ENCODE measurements around the gene FAM20C. TPM values are rescaled to one million over a fixed set of nuclear protein-coding genes. Genes with fewer than 3 reads are reported as not detected.

Gene FAM20C
- total RNA-seq, 1 donor from 2014 or later, result 0.11 TPM

GRCh38 chr7:210401-210925 lies 18.1 kb downstream of the FAM20C start:
- Mint-ChIP-seq H3K4me1 (no peaks in the 10 kb centered on the region), H3K4me3 (no peak overlapping the region), H3K27ac (no peak overlapping the region), H3K36me3 (ENCODE audit: low read depth) (no peaks in the 10 kb centered on the region), H3K9me3 (no peaks in the 10 kb centered on the region), H3K27me3 (no peaks in the 10 kb centered on the region)
- ChIA-PET CTCF (no interaction called here), POLR2A (no interaction called here)
- no peak for DNase-seq
- no peak for TF ChIP-seq CTCF (IDR thresholded peaks at IDR 0.05)
- intact Hi-C loops (cut with micrococcal nuclease), result no loop called here
- no peak for ATAC-seq (ENCODE audit: low read depth)

- intact Hi-C loops (cut with micrococcal nuclease), result no loop called here
- ChIA-PET CTCF (no interaction called here), POLR2A (no interaction called here)
- Mint-ChIP-seq H3K4me3 (no peak overlapping the region), H3K4me1 (no peaks in the 10 kb centered on the region), H3K27me3 (no peaks in the 10 kb centered on the region), H3K9me3 (no peaks in the 10 kb centered on the region), H3K27ac (no peak overlapping the region), H3K36me3 (ENCODE audit: low read depth) (no peaks in the 10 kb centered on the region)
- TF ChIP-seq CTCF (IDR thresholded peaks at IDR 0.05), result no peak
- ATAC-seq (ENCODE audit: low read depth), result no peak
- DNase-seq, result no peak
Measured at GRCh38 chr7:211033-211714, 18.8 kb downstream of the FAM20C start.

GRCh38 chr7:211715-212058 lies 19.3 kb downstream of the FAM20C start:
- Mint-ChIP-seq H3K4me3 (no peak overlapping the region), H3K4me1 (no peaks in the 10 kb centered on the region), H3K9me3 (no peaks in the 10 kb centered on the region), H3K27me3 (no peaks in the 10 kb centered on the region), H3K27ac (no peak overlapping the region), H3K36me3 (ENCODE audit: low read depth) (no peaks in the 10 kb centered on the region)
- no peak for TF ChIP-seq CTCF (IDR thresholded peaks at IDR 0.05)
- ATAC-seq (ENCODE audit: low read depth) (no peak), DNase-seq (no peak)
- ChIA-PET CTCF (no interaction called here), POLR2A (no interaction called here)
- intact Hi-C loops (cut with micrococcal nuclease), result no loop called here

- no peak overlapping the region for H3K4me3 Mint-ChIP-seq
- no peaks in the 10 kb centered on the region for H3K36me3 Mint-ChIP-seq (ENCODE audit: low read depth)
- DNase-seq (no peak), ATAC-seq (ENCODE audit: low read depth) (no peak)
- intact Hi-C loops (cut with micrococcal nuclease), result no loop called here
- CTCF ChIA-PET, result no interaction called here
- no peak for TF ChIP-seq CTCF (IDR thresholded peaks at IDR 0.05)
- no peaks in the 10 kb centered on the region for H3K9me3 Mint-ChIP-seq
- H3K27ac Mint-ChIP-seq, result no peak overlapping the region
- H3K27me3 Mint-ChIP-seq, result no peaks in the 10 kb centered on the region
- H3K4me1 Mint-ChIP-seq, result no peaks in the 10 kb centered on the region
- POLR2A ChIA-PET, result no interaction called here
Measured at GRCh38 chr7:212754-213153, 20.4 kb downstream of the FAM20C start.

GRCh38 chr7:213324-213993 lies 21.1 kb downstream of the FAM20C start:
- ChIA-PET CTCF (no interaction called here), POLR2A (no interaction called here)
- no peak for TF ChIP-seq CTCF (IDR thresholded peaks at IDR 0.05)
- intact Hi-C loops (cut with micrococcal nuclease), result no loop called here
- DNase-seq (no peak), ATAC-seq (ENCODE audit: low read depth) (no peak)
- H3K27me3 Mint-ChIP-seq, result no peaks in the 10 kb centered on the region
- no peak overlapping the region for H3K4me3 Mint-ChIP-seq
- no peak overlapping the region for H3K27ac Mint-ChIP-seq
- no peaks in the 10 kb centered on the region for H3K36me3 Mint-ChIP-seq (ENCODE audit: low read depth)
- H3K4me1 Mint-ChIP-seq, result no peaks in the 10 kb centered on the region
- no peaks in the 10 kb centered on the region for H3K9me3 Mint-ChIP-seq
